GM20431 (cell line): ENCODE measurements around the gene TRIM48.
"Not testable (repeated sequence)": the region's sequence is repeated elsewhere in the genome, so short reads cannot be mapped to it uniquely, and the experiment has no call there.

Experiments used
- in situ Hi-C: fragments of 300-500 bp; cut with MseI, MboI; formaldehyde crosslinking; loops from one replicate; pipeline ENCODE4 v1.15.0; 2020; ENCODE audit warnings: low sequenced_read_pairs; ENCODE audit not compliant: unreplicated experiment

TRIM48 gene

GRCh38 chr11:55261855-55262254, at the start of gene TRIM48:
TSS of gene TRIM48 (plus strand) at chr11:55262155. CDS start at chr11:55262268, 113 bp downstream.
- in situ Hi-C loops, result not testable (repeated sequence)

GRCh38 chr11:55238316-55238715, 23.6 kb upstream of the TRIM48 start:
- in situ Hi-C loops, result not testable (repeated sequence)

- in situ Hi-C loops, result no loop called here
These were observed 1.1 kb downstream of the TRIM48 start for GRCh38 chr11:55263081-55263480.
